ENCODE measurements around the gene FLOT1.
A peak's percentile ranks its signal among the peaks of the same experiment; 100 is the strongest.

FLOT1 gene

DNA sequence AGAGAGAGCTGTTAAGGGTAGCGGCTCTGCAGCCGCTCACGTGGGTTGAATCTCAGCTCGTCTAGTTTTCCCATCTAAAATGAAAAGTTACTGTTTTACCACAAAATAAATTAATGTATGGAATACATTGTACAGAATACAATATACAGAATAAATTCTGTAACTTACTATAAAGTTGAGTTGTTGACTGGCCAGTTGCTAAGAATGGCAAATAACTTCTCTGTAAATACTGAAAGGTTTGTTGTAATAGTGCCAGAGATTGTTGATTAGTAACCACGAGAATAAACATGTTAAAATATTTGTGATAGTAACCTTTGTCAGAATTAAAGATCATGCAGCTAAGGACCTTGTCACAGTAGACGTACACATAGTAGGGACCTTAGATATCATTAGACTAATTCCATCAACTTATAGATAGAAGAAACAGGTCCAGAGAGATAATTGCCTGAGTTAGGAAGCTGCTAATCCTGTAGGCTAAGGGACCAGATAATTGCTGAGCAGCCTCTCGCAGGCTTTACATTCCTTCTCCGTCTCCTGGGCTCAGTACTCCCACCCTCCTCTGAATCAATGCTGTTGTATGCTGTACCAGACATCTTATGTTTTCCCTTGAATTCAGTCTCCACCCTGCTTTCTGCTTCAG is 51.2 kb downstream of the FLOT1 start:
- ATAC-seq = no peak

DNA sequence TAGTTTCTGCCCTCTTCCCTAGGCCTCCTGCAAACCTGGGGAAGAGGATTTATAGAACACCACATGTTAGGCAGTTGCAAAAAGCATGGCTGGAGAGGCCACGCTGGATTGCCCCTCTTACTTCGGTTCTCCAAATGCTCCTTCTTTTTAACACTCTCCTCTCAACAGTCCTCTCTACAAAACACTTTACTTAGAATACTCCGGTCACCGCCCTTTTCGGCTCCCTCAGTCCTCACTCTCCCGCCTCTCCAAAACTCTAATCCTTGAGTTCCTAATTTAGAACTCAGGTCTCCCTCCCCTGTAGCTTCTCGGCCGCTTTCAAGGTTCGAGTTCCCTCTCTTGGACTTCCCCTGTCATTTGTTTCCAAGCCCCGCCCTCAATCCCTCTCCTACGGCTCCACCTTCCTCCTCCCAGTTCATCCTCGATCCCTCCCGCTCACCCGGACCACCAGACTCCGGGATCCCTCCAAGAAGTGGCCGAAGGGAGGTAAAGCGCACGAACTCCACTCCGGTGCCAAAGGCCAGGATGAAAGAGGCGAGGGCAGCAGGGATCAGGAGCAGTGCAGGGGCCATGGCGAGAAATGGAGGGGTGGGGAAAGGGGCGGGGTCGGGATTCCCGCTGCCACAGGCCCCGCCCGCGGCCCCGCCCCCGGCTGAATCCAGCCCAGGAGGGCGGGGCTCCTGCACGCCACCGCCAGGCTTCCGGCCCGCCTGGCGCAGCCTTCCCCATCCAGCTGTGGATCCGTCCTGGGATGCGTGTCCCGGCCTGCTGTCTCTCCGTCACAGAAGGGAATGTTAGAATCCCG is 51.9 kb downstream of the FLOT1 start, which contains the start of gene NRM:
Gene NRM, minus strand, starts transcription at position 582 of the 805 bp plus-strand sequence. Its CDS starts 10 bp downstream, at position 572.
- ATAC-seq = peak; percentile 25 to 28

GRCh38 chr6:30689985-30690384 is 52.5 kb downstream of the FLOT1 start:
- no peak for ATAC-seq

DNA sequence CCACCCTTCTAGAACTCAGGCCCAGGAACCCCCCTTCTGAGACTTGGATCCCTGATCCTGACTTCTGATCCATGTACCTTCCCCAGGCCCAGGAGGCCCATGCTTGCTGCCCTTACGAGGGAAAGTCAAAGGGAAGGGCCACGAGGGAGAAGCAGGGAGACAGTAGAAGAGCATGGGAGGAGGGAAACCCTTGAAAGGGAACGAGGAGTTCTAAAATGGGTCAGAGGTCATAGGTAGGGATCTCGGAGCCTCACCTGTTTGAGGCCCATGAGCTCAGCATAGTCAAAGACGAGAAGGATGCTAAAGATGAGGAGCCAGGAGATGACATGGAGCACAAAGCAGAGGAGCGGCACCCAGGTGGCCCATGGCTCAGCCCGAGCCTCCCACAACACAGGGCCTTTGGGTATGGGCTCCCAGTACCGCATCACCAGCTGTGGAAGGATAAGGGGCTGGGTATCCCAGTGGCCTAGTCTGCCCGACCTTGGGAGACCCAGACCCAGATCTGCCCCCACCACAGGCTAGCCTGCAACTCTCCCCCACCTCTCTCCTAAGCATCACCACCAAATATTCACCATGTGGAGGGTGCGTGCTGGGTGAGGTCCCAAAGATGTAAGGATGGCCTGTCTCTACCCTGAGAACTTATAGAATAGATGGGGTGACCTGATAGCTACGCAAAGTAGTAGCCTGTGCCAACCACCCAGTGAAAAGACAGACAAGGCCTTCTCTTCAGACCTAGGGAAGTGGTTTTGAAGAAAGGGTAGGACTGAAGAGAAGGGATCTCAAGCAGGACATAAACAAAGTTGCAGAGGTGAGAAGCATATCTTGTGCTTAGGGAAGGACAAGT is 53.2 kb downstream of the FLOT1 start:
- no peak for ATAC-seq

- no peak for ATAC-seq
Measured at GRCh38 chr6:30688569-30688968, 53.9 kb downstream of the FLOT1 start.

DNA sequence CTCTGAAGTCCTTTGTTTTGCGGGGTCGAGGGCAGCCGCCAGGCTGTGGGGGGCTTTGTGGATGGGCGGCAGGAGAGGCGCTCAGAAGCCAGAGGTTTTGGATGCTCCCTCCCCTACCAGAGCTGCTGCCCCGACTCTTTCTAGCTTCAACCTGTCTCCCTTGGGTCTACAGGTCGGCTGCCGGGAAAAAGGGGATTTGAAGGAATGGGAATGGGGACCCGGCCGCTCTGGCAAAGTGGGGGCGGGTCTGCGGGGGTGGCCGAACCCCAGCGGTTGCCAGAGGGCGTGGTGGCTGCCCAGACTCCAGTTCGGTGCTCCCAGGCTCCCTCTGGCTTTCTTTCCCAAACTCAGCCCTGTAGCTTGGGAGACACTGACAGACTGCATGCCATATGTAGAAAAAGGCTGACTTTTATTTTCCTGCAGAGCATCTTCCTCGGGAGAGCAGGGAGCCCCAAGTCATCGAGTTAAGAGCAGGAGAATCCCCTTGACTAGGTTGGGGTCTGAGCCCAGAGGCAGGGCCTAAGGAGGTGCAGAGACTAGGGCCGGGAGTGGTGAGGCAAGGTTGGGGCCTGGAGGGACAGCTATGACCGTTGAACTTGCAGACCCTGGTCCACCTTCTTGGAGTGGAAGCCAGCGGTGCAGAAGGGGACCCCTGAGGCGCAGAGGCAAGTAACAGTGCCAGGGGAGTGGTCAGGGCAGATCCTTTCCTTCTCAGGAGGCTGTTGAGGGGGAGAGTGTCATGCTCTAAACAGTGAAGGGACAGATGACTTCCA is 54.6 kb downstream of the FLOT1 start:
- no peak for ATAC-seq

DNA sequence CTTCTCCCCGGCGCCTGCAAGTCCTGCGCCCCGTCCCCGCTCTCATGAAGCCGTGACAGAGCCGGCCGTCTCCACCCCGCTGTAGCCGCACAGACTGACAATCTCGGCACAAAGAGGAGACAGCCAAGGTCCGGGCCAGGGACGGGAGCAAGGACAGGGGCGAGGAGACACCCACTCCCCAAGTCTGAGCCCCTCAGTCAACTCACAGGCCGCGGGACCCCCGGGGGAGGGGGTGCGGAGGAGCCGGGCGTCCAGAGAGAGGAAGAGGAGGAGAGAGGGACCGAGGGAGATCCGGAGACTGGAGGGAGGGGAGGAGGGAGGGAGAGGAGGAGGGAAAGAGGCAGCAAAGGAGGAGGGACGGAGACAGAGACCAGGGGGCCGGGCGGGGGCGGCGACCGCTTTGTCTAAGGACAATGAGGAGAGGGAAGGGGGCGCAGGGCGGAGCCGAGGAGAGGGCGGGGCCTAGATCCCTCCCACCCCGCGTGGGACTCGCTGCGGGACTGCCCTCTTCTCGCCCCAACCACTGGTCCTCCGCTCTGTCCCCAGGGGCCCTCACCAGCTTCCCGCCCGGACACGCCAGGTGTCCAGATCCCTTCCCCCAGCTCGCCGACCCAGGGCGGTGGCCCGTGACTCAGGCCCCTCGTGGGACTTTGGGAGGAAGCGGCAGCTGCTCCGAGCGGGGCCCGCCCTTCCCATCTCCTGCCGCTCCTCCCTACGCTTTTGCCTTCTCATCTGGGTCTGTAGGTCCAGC is 55.4 kb downstream of the FLOT1 start:
- peak; percentile 26 to 34 for ATAC-seq

- peak; percentile 39 to 43 for ATAC-seq
Measured at GRCh38 chr6:30686009-30686907, 56.2 kb downstream of the FLOT1 start, which contains the start of gene PPP1R18. PPP1R18 (minus strand) TSS chr6:30686645; CDS start chr6:30686018, 627 bp downstream.

DNA sequence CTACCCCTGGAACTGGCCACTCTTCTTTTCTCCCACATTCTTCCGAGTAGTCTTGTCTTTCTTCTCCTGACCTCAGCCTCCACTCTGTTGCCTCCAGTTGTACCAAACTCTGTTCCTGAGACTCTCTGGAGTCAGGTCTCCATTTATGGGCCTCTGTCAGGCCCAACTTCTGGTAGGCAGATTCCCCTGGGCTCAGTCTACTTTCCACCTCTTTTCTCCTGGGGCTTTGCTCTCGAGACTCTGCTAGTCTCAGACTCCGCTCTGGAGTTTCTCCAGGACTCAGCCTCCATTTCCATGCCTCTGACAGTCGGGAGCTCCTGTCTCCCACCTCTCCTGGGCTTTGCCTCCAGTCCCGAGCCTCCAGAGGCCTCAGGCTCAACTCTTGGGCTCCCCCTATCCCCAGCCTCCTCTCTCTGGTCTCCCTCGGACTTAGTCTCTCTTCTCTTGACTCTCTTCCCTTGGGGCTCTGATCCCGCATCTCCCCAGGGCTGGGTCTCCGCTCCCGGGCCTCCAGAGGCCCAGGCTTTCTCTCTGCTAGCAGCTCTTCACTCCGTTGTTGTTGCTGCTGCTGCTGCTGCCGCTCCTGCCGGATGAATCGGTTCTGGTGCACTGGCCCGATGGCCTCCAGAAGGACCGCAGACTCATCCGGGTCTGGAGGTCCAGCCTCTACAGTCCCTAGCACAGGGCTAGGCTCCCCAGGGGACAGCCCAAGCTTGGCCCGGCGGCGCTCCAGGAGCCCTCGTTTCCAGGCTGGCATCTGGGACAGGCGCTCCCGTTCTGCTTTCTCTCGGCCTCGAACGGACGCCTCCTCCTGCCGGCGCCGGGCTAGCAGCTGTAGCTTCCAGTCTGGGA is 57.1 kb downstream of the FLOT1 start:
- no peak for ATAC-seq

GRCh38 chr6:30684386-30685156 is 57.9 kb downstream of the FLOT1 start:
- ATAC-seq = no peak

DNA sequence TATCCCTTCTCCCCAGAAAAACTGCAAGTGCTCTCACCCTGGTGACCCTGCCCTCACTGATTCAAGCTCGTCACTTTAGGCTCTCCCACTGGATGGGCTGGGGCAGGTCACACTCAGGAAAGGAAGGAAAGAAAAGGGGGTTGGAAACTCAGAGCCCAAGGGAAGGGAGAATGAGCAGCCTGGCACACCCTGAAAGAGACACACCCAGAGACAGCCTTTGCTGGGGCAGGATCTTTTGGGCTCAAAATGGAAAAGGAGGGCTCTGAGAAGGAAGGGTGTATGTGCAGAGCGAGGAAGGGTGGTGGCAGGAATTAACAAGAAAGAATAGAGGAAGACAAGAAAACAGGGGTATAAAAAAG is 58.5 kb downstream of the FLOT1 start:
- ATAC-seq = no peak

DNA sequence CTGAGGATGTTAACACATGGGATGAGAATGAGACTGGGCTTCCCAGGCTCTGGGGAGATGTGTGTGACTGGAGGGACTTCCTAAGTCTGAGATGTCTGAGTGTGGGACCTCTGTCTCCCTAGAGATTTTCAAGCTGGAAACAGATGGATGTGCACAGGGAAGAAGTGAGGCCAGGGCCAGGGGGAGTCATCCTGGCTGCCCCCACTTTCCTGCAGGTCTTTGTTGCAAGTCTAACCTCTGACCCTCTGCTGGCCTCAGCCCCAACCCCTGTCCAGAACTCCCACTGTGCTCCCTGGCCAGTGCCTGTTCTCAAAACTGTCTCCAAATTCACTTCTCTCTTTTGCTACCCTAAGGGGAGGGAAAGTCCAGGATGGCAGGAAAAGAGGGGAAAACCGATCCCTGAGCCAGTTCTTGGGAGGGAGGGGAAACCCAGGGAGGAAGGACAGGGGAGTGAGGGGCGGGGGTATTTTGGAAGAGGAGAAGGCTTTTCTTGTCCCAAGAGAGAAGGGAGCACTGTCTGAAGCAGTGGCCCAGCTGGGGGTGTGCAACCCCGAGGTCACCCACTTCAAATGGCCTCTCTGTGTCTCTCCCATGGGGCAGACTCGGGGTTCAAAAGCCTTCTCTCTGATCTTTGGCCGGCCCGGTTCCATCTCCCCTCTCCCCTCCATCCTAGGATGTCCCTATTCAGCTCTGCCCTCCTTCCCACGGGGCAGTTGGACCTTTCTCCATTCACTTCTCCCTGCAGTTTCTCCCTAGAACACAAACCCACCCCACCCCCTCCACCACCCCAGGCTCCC is 59.1 kb downstream of the FLOT1 start:
- ATAC-seq = no peak

DNA sequence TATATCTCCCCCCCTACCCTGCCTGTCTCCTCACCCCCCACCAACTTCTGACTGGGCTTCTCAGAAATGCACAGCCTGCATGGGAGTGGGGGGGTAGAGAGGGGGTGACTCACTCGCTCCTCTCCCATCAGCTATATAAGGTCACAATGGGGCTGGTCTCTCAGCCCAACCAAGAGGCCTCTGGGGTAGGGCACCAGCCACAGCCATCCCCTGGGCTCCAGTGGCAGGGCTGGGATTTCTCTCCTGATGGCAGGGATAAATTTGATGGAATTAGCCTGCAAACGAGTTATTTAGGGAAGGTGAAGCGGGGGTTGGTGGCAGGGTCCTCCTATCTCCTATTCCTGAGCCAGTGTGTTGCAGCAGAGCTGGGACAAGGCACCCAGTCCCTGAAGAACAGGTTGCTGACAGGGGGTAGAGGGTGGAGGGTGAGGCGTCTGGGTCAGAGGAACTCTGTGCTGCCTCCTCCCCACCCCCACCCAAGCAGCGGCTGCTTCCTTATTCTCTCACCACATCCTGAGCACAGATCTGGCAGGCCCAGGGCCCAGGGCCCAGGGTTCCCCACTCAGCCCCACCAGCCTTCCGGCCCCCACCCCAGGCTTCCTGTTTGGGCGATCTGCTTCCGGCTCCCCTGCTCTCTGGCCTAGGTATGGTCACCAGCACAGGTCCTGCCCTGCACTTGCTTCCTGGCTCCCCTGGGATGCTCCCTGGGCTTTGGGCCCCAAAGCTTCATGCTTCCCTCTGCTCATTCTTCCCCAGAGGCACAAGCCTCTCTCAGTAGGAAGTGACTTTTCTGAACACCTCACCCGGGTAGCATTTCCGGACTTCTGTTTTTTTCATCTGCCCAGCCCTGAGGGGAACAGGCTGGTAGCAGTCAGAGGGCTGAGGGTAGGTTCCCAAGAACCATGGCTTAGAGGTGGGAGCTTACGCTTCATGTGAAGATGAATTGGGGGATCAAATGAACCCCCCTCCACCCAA is 60.1 kb downstream of the FLOT1 start:
- peak; percentile 73 to 77 for ATAC-seq

DNA sequence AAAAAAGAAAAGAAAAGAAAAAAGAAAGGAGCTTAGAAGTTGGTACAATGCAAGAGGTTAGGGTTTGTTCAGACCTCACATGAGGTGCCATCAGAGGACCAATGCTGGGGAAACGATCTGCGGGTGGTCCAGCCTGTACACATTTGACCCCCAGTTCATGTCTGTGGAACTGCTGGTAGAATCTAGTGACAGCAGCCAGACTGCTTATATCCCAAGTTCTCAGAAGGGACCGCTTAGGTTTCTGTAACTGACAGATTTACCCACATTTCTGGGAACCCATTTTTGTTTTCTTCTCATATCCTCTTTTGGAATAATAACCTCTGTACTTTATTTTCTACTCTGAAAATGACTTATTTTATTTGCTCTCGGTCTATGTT is 60.7 kb downstream of the FLOT1 start:
- ATAC-seq = peak in 1 of 2 donors; percentile 1

DNA sequence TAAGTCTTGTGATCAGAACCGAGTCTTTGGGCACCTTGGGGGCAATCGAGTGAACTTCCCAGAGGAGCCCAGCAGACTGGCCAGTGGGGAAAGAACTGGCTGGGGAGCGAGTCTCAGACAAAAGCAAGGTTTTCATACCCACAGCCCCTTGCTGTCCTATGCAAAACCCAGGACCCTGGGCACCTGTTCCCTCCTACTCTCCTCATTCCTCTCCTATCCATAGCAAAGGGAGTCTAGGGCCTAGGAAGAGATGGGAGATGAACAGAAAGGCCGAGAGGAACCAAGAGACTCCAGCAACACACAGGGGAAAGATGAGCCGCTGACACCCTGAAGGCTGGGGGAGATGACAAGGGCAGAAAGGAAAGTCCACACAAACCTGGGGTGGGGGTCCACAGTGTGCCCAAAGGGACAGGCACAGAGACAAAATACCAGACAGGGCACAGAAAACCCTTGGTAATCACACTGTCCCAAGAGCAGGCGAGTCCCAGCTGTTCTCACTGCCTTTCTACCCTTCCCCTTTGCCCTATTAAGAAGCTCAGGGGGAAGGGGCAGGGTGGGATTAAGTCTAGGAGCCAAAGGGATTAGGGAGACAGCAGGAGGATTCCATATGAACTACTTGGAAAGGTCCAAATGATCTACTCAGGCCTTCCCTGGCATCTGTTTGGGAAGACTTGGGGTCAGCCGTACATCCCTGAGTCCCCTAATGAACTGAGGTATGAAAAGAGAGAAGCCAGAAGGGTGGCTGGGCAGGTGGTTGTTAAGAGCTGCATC is 62.5 kb downstream of the FLOT1 start:
- ATAC-seq = no peak
